Measurements from ENCODE around the gene MCM8. TPM values are rescaled to one million over a fixed set of nuclear protein-coding genes. Genes with fewer than 3 reads are reported as not detected.

Gene MCM8
- total and polyA plus RNA-seq, 4 donors: 2.0 to 7.2 (median 3.3) TPM

- no peak overlapping the region for H3K4me3 ChIP-seq
- no peak overlapping the region for H3K27ac ChIP-seq (ENCODE audit: low read depth in 1 of 2, low read length in 1 of 2)
- no peak overlapping the region for H3K9ac ChIP-seq (ENCODE audit: insufficient read depth in 1 of 2, low read length in 2 of 2)
- no peaks in the 10 kb centered on the region for H3K27me3 ChIP-seq (ENCODE audit: control insufficient read depth in 3 of 3, insufficient read depth in 3 of 3, low read length in 2 of 3)
- no peaks in the 10 kb centered on the region for H3K4me1 ChIP-seq (ENCODE audit: control insufficient read depth in 5 of 5, insufficient read depth in 5 of 5, low read length in 5 of 5)
- DNase-seq (no peak), ATAC-seq (ENCODE audit: insufficient read depth, low FRiP score) (no peak)
- 77 to 89% methylated on average over 6 of the region's 6 CpGs for WGBS, 2 donors
- TF ChIP-seq CTCF (IDR thresholded peaks at IDR 0.05; ENCODE audit: control extremely low read depth, extremely low read depth): no peak
- H3K9me3 ChIP-seq (ENCODE audit: control insufficient read depth in 4 of 4, insufficient read depth in 3 of 4, low read length in 3 of 4): no peaks in the 10 kb centered on the region
- peaks cover 21 to 38% (median 27%) of the 10 kb centered on the region in 4 donors for H3K36me3 ChIP-seq (ENCODE audit: control insufficient read depth in 4 of 4, insufficient read depth in 4 of 4, low read length in 4 of 4)
Measured at GRCh38 chr20:5938456-5939029, 11.9 kb upstream of the MCM8 start.

- Histone ChIP-seq H3K4me1 (ENCODE audit: control insufficient read depth in 5 of 5, insufficient read depth in 5 of 5, low read length in 5 of 5) (peaks cover 0 to 9% (median 2%) of the 10 kb centered on the region in 5 donors), H3K9ac (ENCODE audit: insufficient read depth in 1 of 2, low read length in 2 of 2) (no peak overlapping the region), H3K27ac (ENCODE audit: low read depth in 1 of 2, low read length in 1 of 2) (no peak overlapping the region), H3K27me3 (ENCODE audit: control insufficient read depth in 3 of 3, insufficient read depth in 3 of 3, low read length in 2 of 3) (no peaks in the 10 kb centered on the region), H3K4me3 (no peak overlapping the region), H3K36me3 (ENCODE audit: control insufficient read depth in 4 of 4, insufficient read depth in 4 of 4, low read length in 4 of 4) (peaks cover 17 to 35% (median 30%) of the 10 kb centered on the region in 4 donors), H3K9me3 (ENCODE audit: control insufficient read depth in 4 of 4, insufficient read depth in 3 of 4, low read length in 3 of 4) (no peaks in the 10 kb centered on the region)
- TF ChIP-seq CTCF (IDR thresholded peaks at IDR 0.05; ENCODE audit: control extremely low read depth, extremely low read depth): no peak
- no peak for ATAC-seq (ENCODE audit: insufficient read depth, low FRiP score)
- no peak for DNase-seq
- WGBS, 2 donors: 70 to 82% methylated on average over 3 of the region's 3 CpGs
Measured at GRCh38 chr20:5945963-5946362, 4.5 kb upstream of the MCM8 start.

GRCh38 chr20:5947276-5947675 is 3.2 kb upstream of the MCM8 start:
- ATAC-seq (ENCODE audit: insufficient read depth, low FRiP score): no peak

More at GRCh38 chr20:5947276-5947675, 3.2 kb upstream of the MCM8 start:
- 40 to 72% methylated on average over 6 of the region's 6 CpGs for WGBS, 2 donors
- Histone ChIP-seq H3K4me3 (no peak overlapping the region), H3K36me3 (ENCODE audit: control insufficient read depth in 4 of 4, insufficient read depth in 4 of 4, low read length in 4 of 4) (peaks cover 16 to 29% (median 20%) of the 10 kb centered on the region in 4 donors), H3K27ac (ENCODE audit: low read depth in 1 of 2, low read length in 1 of 2) (no peak overlapping the region), H3K9me3 (ENCODE audit: control insufficient read depth in 4 of 4, insufficient read depth in 3 of 4, low read length in 3 of 4) (no peaks in the 10 kb centered on the region), H3K9ac (ENCODE audit: insufficient read depth in 1 of 2, low read length in 2 of 2) (no peak overlapping the region), H3K27me3 (ENCODE audit: control insufficient read depth in 3 of 3, insufficient read depth in 3 of 3, low read length in 2 of 3) (no peaks in the 10 kb centered on the region), H3K4me1 (ENCODE audit: control insufficient read depth in 5 of 5, insufficient read depth in 5 of 5, low read length in 5 of 5) (peaks cover 0 to 20% (median 7%) of the 10 kb centered on the region in 5 donors)
- no peak for TF ChIP-seq CTCF (IDR thresholded peaks at IDR 0.05; ENCODE audit: control extremely low read depth, extremely low read depth)
- DNase-seq: no peak

Data from lung (tissue), 12 donors.